ENCODE measurements around the gene DAB1.

DAB1 gene

DNA sequence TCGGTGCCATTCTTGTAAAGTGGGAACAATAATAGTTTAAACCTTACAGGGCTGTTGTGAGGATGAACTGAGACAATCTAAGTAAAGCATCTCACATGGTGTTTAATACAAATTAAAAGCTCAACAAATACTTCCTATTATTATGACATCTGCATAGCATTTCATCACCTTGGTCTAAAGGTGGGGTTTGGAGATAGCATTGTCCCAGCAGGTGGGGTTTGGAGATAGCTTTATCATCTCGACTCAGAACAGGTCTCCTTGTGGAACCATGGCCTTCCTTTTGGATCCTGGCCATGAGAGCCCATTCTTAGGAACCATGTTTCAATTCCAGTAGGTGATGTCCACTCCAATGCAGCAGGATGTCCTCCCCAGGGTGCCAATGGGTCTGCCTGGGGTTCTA is 437.5 kb downstream of the DAB1 start:
- Histone ChIP-seq H3K27me3 (ENCODE audit: insufficient read depth, low read length) (0 out of 2 replicates have a peak, but pooled peaks cover 4% of the 10 kb centered on the region), H3K4me1 (ENCODE audit: insufficient read depth, low read length, severe bottlenecking) (no peaks in the 10 kb centered on the region), H3K9ac (ENCODE audit: low read length) (no peak overlapping the region), H3K9me3 (ENCODE audit: low read length) (no peaks in the 10 kb centered on the region), H3K9me2 (ENCODE audit: low read depth, low read length) (no peaks in the 10 kb centered on the region), H3K79me2 (ENCODE audit: insufficient read depth, low read length) (no peaks in the 10 kb centered on the region), H3F3A (ENCODE audit: insufficient read depth, low read length) (no peaks in the 10 kb centered on the region), H3K4me2 (ENCODE audit: low read length) (no peak overlapping the region), H2AFZ (ENCODE audit: low read length) (no peak overlapping the region), H4K20me1 (ENCODE audit: insufficient read depth, low read length) (no peaks in the 10 kb centered on the region), H3K27ac (ENCODE audit: low read depth, low read length, poor library complexity, severe bottlenecking) (no peak overlapping the region), H3K4me3 (ENCODE audit: low read depth, low read length, poor library complexity, severe bottlenecking) (no peak overlapping the region), H3K36me3 (ENCODE audit: insufficient read depth, low read length) (no peaks in the 10 kb centered on the region)
- TF ChIP-seq, protein P1, sequence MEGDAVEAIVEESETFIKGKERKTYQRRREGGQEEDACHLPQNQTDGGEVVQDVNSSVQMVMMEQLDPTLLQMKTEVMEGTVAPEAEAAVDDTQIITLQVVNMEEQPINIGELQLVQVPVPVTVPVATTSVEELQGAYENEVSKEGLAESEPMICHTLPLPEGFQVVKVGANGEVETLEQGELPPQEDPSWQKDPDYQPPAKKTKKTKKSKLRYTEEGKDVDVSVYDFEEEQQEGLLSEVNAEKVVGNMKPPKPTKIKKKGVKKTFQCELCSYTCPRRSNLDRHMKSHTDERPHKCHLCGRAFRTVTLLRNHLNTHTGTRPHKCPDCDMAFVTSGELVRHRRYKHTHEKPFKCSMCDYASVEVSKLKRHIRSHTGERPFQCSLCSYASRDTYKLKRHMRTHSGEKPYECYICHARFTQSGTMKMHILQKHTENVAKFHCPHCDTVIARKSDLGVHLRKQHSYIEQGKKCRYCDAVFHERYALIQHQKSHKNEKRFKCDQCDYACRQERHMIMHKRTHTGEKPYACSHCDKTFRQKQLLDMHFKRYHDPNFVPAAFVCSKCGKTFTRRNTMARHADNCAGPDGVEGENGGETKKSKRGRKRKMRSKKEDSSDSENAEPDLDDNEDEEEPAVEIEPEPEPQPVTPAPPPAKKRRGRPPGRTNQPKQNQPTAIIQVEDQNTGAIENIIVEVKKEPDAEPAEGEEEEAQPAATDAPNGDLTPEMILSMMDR (IDR thresholded peaks at IDR 0.05; ENCODE audit: low read length), result no peak
- TF ChIP-seq EZH2 (IDR thresholded peaks at IDR 0.05; ENCODE audit: borderline replicate concordance, low read length), result no peak

DNA sequence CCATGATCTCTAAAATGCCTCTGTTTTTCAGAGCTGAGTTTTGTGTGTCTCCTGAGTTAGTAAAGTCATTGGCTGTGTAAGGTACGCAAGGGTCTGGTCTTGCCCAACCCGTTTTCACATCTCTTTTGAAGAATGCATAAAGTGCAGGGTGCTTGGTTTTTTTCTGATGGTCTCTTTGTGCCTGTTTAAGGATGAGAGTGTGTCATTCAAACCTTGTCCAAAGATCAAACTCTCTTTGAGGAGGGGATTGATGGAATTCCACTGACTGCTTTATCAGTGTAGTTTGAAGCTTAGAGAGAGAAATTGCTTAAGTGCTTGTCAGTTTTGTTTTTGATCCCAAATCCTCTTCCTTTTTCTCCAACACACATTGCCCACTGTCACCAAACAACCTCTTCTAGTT is 438.0 kb downstream of the DAB1 start:
- Histone ChIP-seq H3F3A (ENCODE audit: insufficient read depth, low read length) (no peaks in the 10 kb centered on the region), H3K27ac (ENCODE audit: low read depth, low read length, poor library complexity, severe bottlenecking) (no peak overlapping the region)
- TF ChIP-seq, protein P1 (IDR thresholded peaks at IDR 0.05; ENCODE audit: low read length), result no peak
- TF ChIP-seq EZH2 (IDR thresholded peaks at IDR 0.05; ENCODE audit: borderline replicate concordance, low read length), result no peak

DNA sequence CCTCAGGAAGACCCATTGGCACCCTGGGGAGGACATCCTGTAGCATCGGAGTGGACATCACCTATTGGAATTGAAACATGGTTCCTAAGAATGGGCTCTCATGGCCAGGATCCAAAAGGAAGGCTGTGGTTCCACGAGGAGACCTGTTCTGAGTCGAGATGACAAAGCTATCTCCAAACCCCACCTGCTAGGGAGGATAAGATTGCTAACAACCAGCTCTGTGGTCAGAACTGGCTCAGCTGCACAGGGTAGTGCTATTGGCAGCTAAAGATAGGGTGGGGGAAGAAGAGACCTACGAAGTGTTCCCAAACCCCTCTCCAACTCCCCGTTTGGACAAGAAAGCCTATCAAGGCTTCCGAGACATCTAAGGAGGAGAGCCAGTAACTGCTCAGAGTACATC is 440.4 kb downstream of the DAB1 start:
- H3K27ac ChIP-seq (ENCODE audit: low read depth, low read length, poor library complexity, severe bottlenecking), result no peak overlapping the region
- H3K4me2 ChIP-seq (ENCODE audit: low read length), result no peak overlapping the region
- H3K79me2 ChIP-seq (ENCODE audit: insufficient read depth, low read length), result no peaks in the 10 kb centered on the region
- no peaks in the 10 kb centered on the region for H4K20me1 ChIP-seq (ENCODE audit: insufficient read depth, low read length)
- H3K36me3 ChIP-seq (ENCODE audit: insufficient read depth, low read length), result no peaks in the 10 kb centered on the region
- no peak overlapping the region for H3K9ac ChIP-seq (ENCODE audit: low read length)
- TF ChIP-seq, protein P1 (IDR thresholded peaks at IDR 0.05; ENCODE audit: low read length), result no peak
- no peak for TF ChIP-seq EZH2 (IDR thresholded peaks at IDR 0.05; ENCODE audit: borderline replicate concordance, low read length)
- H3K9me3 ChIP-seq (ENCODE audit: low read length), result no peaks in the 10 kb centered on the region
- no peaks in the 10 kb centered on the region for H3K9me2 ChIP-seq (ENCODE audit: low read depth, low read length)
- no peaks in the 10 kb centered on the region for H3F3A ChIP-seq (ENCODE audit: insufficient read depth, low read length)
- no peaks in the 10 kb centered on the region for H3K4me1 ChIP-seq (ENCODE audit: insufficient read depth, low read length, severe bottlenecking)
- H3K4me3 ChIP-seq (ENCODE audit: low read depth, low read length, poor library complexity, severe bottlenecking), result no peak overlapping the region
- 0 out of 2 replicates have a peak, but pooled peaks cover 4% of the 10 kb centered on the region for H3K27me3 ChIP-seq (ENCODE audit: insufficient read depth, low read length)
- no peak overlapping the region for H2AFZ ChIP-seq (ENCODE audit: low read length)

More for the DNA sequence above, 438.0 kb downstream of the DAB1 start:
- Histone ChIP-seq H3K79me2 (ENCODE audit: insufficient read depth, low read length) (no peaks in the 10 kb centered on the region), H3K9me3 (ENCODE audit: low read length) (no peaks in the 10 kb centered on the region), H3K9me2 (ENCODE audit: low read depth, low read length) (no peaks in the 10 kb centered on the region), H3K4me1 (ENCODE audit: insufficient read depth, low read length, severe bottlenecking) (no peaks in the 10 kb centered on the region), H3K4me3 (ENCODE audit: low read depth, low read length, poor library complexity, severe bottlenecking) (no peak overlapping the region), H2AFZ (ENCODE audit: low read length) (no peak overlapping the region), H4K20me1 (ENCODE audit: insufficient read depth, low read length) (no peaks in the 10 kb centered on the region), H3K27me3 (ENCODE audit: insufficient read depth, low read length) (0 out of 2 replicates have a peak, but pooled peaks cover 4% of the 10 kb centered on the region), H3K9ac (ENCODE audit: low read length) (no peak overlapping the region), H3K36me3 (ENCODE audit: insufficient read depth, low read length) (no peaks in the 10 kb centered on the region), H3K4me2 (ENCODE audit: low read length) (no peak overlapping the region)

Data from OCI-LY1 (cell line).